Lower lobe of right lung (tissue), 2 donors: ENCODE data around the gene NOL4L. TPM values are rescaled to one million over a fixed set of nuclear protein-coding genes. Genes with fewer than 3 reads are reported as not detected.

Experiments used
- ATAC-seq, 2 donors: fragments of 200-7000 bp; cut with Tn5 transposase; one replicate each; pipeline ENCODE4 v1.9.1; 2020 to 2022; ENCODE audit warnings: mild to moderate bottlenecking in 2 of 2, moderate library complexity in 2 of 2
- DNase-seq: peaks from one replicate; pipeline ENCODE4 v3.0.0-alpha.2; 2020
- H3K27ac ChIP-seq: fragments of 200-600 bp; one replicate; pipeline ENCODE4 v1.8.0; 2022
- H3K27me3 ChIP-seq: fragments of 200-600 bp; one replicate; pipeline ENCODE4 v1.8.0; 2022; ENCODE audit warnings: low read depth
- H3K36me3 ChIP-seq: fragments of 200-600 bp; one replicate; pipeline ENCODE4 v1.8.0; 2022; ENCODE audit warnings: mild to moderate bottlenecking
- H3K4me1 ChIP-seq: fragments of 200-600 bp; one replicate; pipeline ENCODE4 v1.8.0; 2022
- H3K4me3 ChIP-seq: fragments of 200-600 bp; one replicate; pipeline ENCODE4 v1.8.0; 2022; ENCODE audit warnings: mild to moderate bottlenecking
- H3K9me3 ChIP-seq: fragments of 200-600 bp; one replicate; pipeline ENCODE4 v1.8.0; 2022
- CTCF ChIP-seq: fragments of 200-600 bp; IDR thresholded peaks from one replicate; pipeline ENCODE4 v1.8.0; 2022; ENCODE audit warnings: antibody characterized with exemption, mild to moderate bottlenecking
- intact Hi-C: fragments of 100-400 bp; cut with DNase I; formaldehyde crosslinking; loops from one replicate; pipeline ENCODE4 v1.11.0; 2022
- total RNA-seq: library from RNA; stranded (reverse); fragmentation: NEBNext Ultra II Directional; extraction: Animal tissue kit (Norgen Biotek cat#: 25700); gene quantifications from one replicate; pipeline ENCODE4 v1.2.1, GENCODE V29; 2021
- donor health status: DM: no; HTN: yes; CAD: no; lungs with severe emphysema.

NOL4L gene
- total RNA-seq, 1 donor from 2014 or later, result 14.3 TPM

GRCh38 chr20:32453467-32454163 lies 131.5 kb downstream of the NOL4L start:
- Histone ChIP-seq H3K4me3 (no peak overlapping the region), H3K27ac (no peak overlapping the region), H3K27me3 (no peaks in the 10 kb centered on the region), H3K36me3 (peaks cover 61% of the 10 kb centered on the region), H3K4me1 (peaks cover 54% of the 10 kb centered on the region), H3K9me3 (no peaks in the 10 kb centered on the region)
- no peak for TF ChIP-seq CTCF
- DNase-seq (peak; percentile 43), ATAC-seq (no peak)
- intact Hi-C loops, result no loop called here

GRCh38 chr20:32452776-32453466 lies 132.2 kb downstream of the NOL4L start:
- Histone ChIP-seq H3K27me3 (no peaks in the 10 kb centered on the region), H3K4me1 (peaks cover 54% of the 10 kb centered on the region), H3K4me3 (no peak overlapping the region), H3K9me3 (no peaks in the 10 kb centered on the region), H3K27ac (no peak overlapping the region), H3K36me3 (peaks cover 67% of the 10 kb centered on the region)
- intact Hi-C loops, result no loop called here
- ATAC-seq, result no peak
- no peak for DNase-seq
- TF ChIP-seq CTCF, result no peak

- DNase-seq (peak; percentile 43), ATAC-seq (no peak)
- intact Hi-C loops, result no loop called here
- TF ChIP-seq CTCF, result no peak
- Histone ChIP-seq H3K27me3 (no peaks in the 10 kb centered on the region), H3K4me3 (no peak overlapping the region), H3K36me3 (peaks cover 77% of the 10 kb centered on the region), H3K27ac (peak overlapping the region; percentile 4), H3K4me1 (peaks cover 45% of the 10 kb centered on the region), H3K9me3 (no peaks in the 10 kb centered on the region)
These were observed 133.3 kb downstream of the NOL4L start for GRCh38 chr20:32451682-32452461.

DNA sequence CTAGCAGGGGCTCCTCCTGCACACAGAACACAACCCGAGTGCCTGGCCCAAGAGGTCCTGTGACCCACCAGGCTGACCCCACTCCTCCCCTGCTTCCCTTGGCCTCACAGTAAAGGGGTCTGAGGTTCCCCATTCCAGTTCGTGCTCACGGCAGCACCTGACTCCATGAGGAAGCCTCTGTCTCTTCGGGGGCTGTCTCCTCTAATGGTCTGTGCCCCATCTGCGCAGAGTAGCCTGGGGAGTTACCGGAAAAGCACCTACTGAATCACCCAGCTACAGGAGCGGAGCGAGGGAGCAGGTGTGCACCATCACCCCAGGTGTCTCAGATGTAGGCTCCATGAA lies 133.8 kb downstream of the NOL4L start:
- Histone ChIP-seq H3K4me1 (peaks cover 40% of the 10 kb centered on the region), H3K27me3 (no peaks in the 10 kb centered on the region), H3K36me3 (peaks cover 82% of the 10 kb centered on the region), H3K4me3 (no peak overlapping the region), H3K27ac (peak overlapping the region; percentile 4), H3K9me3 (no peaks in the 10 kb centered on the region)
- no peak for DNase-seq
- intact Hi-C loops, result no loop called here
- ATAC-seq, result no peak
- TF ChIP-seq CTCF, result no peak

DNA sequence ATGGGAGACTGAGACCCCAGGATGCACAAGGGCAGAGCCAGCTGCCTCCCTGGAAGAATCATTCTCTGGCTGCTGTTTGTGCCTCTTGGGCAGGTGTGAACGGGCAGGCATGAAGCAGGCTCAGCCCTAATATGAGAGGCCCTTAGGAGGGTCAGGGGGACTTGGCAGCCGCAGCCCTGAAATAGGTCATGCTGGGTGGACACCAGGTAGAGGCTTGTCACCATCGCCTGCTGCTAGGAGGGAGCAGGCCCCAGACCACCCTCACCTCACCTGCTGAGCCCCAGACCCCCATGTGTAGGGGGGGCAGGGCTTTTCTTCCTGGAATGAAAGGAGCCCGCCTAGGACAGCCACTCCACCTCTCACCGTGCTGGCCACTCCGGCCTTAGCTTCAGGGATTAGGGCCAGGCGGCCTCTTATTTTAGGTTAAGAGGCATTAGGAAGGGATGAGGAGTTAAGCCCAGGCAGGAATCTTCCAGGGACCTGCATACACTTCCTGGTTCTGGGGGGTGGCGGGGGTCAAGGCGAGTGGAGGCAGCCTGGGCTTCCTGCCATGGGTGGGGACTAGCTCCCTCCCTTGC lies 134.6 kb downstream of the NOL4L start:
- intact Hi-C loops, result no loop called here
- peaks cover 90% of the 10 kb centered on the region for H3K36me3 ChIP-seq
- DNase-seq (no peak), ATAC-seq (no peak)
- no peak overlapping the region for H3K4me3 ChIP-seq
- TF ChIP-seq CTCF, result no peak
- no peaks in the 10 kb centered on the region for H3K9me3 ChIP-seq
- H3K27me3 ChIP-seq, result no peaks in the 10 kb centered on the region
- H3K27ac ChIP-seq, result peak overlapping the region; percentile 4
- H3K4me1 ChIP-seq, result peaks cover 42% of the 10 kb centered on the region
